HepG2 (cell line): ENCODE data around the gene GLG1.

Experiments used
- TBP ChIP-seq: sonication (generic); formaldehyde crosslinking; IDR thresholded peaks from 2 replicates; pipeline ENCODE4 v1.5.0; 2020; ENCODE audit warnings: missing genetic modification reagents
- TF ChIP-seq, protein P1 (sequence below): sonication (generic); formaldehyde crosslinking; IDR thresholded peaks from 2 replicates; pipeline ENCODE4 v1.5.0; 2020; ENCODE audit warnings: mild to moderate bottlenecking, missing genetic modification reagents, moderate library complexity

DNA sequence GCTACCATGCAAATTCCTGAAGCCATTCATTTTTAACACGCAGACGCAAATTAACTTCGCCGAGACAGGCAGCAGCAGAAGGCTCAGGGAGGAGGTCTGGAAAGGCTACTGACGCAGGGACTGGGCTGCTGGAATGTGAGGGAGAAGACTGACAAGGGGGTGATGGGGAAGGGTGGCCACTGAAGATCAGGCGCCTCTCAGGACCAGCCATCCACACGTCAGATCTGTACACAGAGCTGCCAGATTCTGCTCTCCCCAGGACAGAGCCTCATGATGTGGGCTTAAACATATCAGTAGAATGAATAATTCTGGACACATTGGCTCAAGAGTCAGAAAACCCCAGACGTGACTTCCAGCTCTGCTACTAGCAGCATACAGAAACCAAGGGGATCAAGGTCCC, 160.0 kb downstream of the GLG1 start:
- TF ChIP-seq, protein P1, sequence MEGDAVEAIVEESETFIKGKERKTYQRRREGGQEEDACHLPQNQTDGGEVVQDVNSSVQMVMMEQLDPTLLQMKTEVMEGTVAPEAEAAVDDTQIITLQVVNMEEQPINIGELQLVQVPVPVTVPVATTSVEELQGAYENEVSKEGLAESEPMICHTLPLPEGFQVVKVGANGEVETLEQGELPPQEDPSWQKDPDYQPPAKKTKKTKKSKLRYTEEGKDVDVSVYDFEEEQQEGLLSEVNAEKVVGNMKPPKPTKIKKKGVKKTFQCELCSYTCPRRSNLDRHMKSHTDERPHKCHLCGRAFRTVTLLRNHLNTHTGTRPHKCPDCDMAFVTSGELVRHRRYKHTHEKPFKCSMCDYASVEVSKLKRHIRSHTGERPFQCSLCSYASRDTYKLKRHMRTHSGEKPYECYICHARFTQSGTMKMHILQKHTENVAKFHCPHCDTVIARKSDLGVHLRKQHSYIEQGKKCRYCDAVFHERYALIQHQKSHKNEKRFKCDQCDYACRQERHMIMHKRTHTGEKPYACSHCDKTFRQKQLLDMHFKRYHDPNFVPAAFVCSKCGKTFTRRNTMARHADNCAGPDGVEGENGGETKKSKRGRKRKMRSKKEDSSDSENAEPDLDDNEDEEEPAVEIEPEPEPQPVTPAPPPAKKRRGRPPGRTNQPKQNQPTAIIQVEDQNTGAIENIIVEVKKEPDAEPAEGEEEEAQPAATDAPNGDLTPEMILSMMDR (CRISPR knock-in tag): no peak
- TF ChIP-seq TBP (CRISPR knock-in tag): no peak
